OCI-LY3 (cell line): Measurements from ENCODE around the gene INVS.
"Not testable (repeated sequence)": the region's sequence is repeated elsewhere in the genome, so short reads cannot be mapped to it uniquely, and the experiment has no call there.

Experiments used
- H2AFZ ChIP-seq: fragments of 200-600, 300-600 bp; shearing (Covaris generic); 2 replicates; pipeline ENCODE4 v1.6.0; 2014; ENCODE audit warnings: antibody characterized with exemption, low read depth, low read length
- H3K27ac ChIP-seq: fragments of 200-600, 300-600 bp; sonication (generic); 2 replicates; pipeline ENCODE4 v1.5.1; 2014; ENCODE audit warnings: mild to moderate bottlenecking, low read length, moderate library complexity, mixed read lengths
- H3K27me3 ChIP-seq: fragments of 200-600, 300-600 bp; sonication (generic); 2 replicates; pipeline ENCODE4 v1.6.1; 2014; ENCODE audit warnings: low read depth, low read length, mixed read lengths
- H3K36me3 ChIP-seq: fragments of 200-600, 300-600 bp; sonication (generic); replicated peaks from 2 replicates; pipeline ENCODE3; 2014; ENCODE audit warnings: low read depth, low read length, mixed read lengths
- H3K4me1 ChIP-seq: fragments of 300-600, 200-600 bp; sonication (generic); 2 replicates; pipeline ENCODE4 v1.6.1; 2014; ENCODE audit warnings: low read length, mixed read lengths
- H3K4me2 ChIP-seq: fragments of 200-600, 300-600 bp; sonication (generic); 2 replicates; pipeline ENCODE4 v1.6.1; 2014; ENCODE audit warnings: low read length, mixed read lengths
- H3K4me3 ChIP-seq: fragments of 300-600, 200-600 bp; sonication (generic); 2 replicates; pipeline ENCODE4 v1.5.1; 2014; ENCODE audit warnings: antibody characterized with exemption, mild to moderate bottlenecking, low read length, moderate library complexity
- H3K79me2 ChIP-seq: fragments of 300-600, 200-600 bp; shearing (Covaris generic); 2 replicates; pipeline ENCODE4 v1.6.1; 2014; ENCODE audit warnings: mild to moderate bottlenecking, low read length, mixed read lengths
- H3K9ac ChIP-seq: fragments of 300-600, 200-600 bp; shearing (Covaris generic); 2 replicates; pipeline ENCODE4 v1.6.0; 2014; ENCODE audit warnings: mild to moderate bottlenecking, low read length, moderate library complexity
- H3K9me3 ChIP-seq: fragments of 200-600, 300-600 bp; shearing (Covaris generic); 2 replicates; pipeline ENCODE4 v1.6.1; 2014; ENCODE audit warnings: low read length, mixed read lengths; ENCODE audit not compliant: insufficient read depth
- H4K20me1 ChIP-seq: fragments of 200-600, 300-600 bp; sonication (generic); 2 replicates; pipeline ENCODE4 v1.6.1; 2016; ENCODE audit warnings: low read length, mixed read lengths; ENCODE audit not compliant: insufficient read depth
- EZH2phosphoT487 ChIP-seq: fragments of 200-600 bp; shearing (Covaris generic); IDR thresholded peaks from 2 replicates; pipeline ENCODE4 v1.6.1; 2018; ENCODE audit warnings: antibody characterized with exemption, mixed run types, low read depth
- TF ChIP-seq, protein P1 (sequence below): fragments of 200-600, 300-600 bp; sonication (generic); IDR thresholded peaks from 2 replicates; pipeline ENCODE4 v1.5.1; 2014; ENCODE audit warnings: antibody characterized with exemption, low read length, low read depth

The INVS gene

DNA sequence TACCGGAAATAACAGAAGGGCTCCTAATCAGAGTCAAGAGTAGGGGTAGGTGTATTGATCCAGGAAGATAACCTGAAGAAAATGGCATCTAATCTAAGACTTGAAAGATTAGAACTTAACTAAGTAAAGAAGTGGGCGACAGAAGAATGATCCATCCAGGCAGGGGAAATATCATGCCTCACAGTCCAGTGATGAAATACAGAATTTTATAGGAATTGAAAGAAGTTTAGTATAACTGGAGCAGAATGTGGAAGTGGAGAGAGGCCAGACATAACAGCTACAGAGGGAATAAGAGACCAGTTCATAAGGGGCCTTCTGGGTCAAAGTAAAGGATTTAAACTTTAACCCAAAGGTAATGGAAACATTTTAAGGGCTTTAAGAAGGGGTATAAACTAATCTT is 42.5 kb upstream of the INVS start:
- TF ChIP-seq EZH2phosphoT487 = no peak
- no peaks in the 10 kb centered on the region; the same call in 1 of the 2 replicates for H3K79me2 ChIP-seq
- no peak overlapping the region for H3K27ac ChIP-seq
- no peaks in the 10 kb centered on the region for H3K27me3 ChIP-seq
- H3K4me3 ChIP-seq = no peak overlapping the region
- 0 out of 2 replicates have a peak, but pooled peaks cover 2% of the 10 kb centered on the region for H4K20me1 ChIP-seq
- no peak overlapping the region for H3K4me2 ChIP-seq
- H3K9me3 ChIP-seq = no peaks in the 10 kb centered on the region
- H3K4me1 ChIP-seq = peaks cover 47% of the 10 kb centered on the region
- H3K36me3 ChIP-seq = peaks cover 29% of the 10 kb centered on the region
- H3K9ac ChIP-seq = no peak overlapping the region
- H2AFZ ChIP-seq = no peak overlapping the region

DNA sequence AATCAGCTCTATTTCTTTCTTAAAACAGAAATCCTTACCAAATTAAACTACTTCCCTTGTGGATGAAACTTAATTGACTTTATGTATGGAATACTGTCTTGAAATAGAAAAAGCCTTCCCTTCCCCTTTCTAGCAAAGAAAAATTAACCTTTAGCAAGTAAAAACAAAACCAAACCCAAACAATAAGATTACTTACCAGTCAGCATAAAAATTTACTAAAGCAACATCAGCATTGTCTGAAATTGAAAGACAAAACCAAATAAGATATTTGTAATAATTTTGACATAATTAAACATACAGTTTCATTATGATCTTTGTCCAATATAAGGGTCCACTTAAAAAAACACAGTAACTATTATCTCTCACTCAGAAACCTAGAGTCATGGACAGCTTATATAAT is 41.4 kb upstream of the INVS start:
- no peak for TF ChIP-seq EZH2phosphoT487
- TF ChIP-seq, protein P1, sequence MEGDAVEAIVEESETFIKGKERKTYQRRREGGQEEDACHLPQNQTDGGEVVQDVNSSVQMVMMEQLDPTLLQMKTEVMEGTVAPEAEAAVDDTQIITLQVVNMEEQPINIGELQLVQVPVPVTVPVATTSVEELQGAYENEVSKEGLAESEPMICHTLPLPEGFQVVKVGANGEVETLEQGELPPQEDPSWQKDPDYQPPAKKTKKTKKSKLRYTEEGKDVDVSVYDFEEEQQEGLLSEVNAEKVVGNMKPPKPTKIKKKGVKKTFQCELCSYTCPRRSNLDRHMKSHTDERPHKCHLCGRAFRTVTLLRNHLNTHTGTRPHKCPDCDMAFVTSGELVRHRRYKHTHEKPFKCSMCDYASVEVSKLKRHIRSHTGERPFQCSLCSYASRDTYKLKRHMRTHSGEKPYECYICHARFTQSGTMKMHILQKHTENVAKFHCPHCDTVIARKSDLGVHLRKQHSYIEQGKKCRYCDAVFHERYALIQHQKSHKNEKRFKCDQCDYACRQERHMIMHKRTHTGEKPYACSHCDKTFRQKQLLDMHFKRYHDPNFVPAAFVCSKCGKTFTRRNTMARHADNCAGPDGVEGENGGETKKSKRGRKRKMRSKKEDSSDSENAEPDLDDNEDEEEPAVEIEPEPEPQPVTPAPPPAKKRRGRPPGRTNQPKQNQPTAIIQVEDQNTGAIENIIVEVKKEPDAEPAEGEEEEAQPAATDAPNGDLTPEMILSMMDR = no peak
- Histone ChIP-seq H3K27ac (no peak overlapping the region), H3K4me3 (no peak overlapping the region), H3K9ac (no peak overlapping the region), H3K9me3 (no peaks in the 10 kb centered on the region), H2AFZ (no peak overlapping the region), H3K36me3 (peaks cover 26% of the 10 kb centered on the region), H3K4me1 (peaks cover 39% of the 10 kb centered on the region), H4K20me1 (0 out of 2 replicates have a peak, but pooled peaks cover 2% of the 10 kb centered on the region), H3K27me3 (no peaks in the 10 kb centered on the region), H3K79me2 (no peaks in the 10 kb centered on the region; the same call in 1 of the 2 replicates), H3K4me2 (peak overlapping the region; percentile 62; the same call in 1 of the 2 replicates)

DNA sequence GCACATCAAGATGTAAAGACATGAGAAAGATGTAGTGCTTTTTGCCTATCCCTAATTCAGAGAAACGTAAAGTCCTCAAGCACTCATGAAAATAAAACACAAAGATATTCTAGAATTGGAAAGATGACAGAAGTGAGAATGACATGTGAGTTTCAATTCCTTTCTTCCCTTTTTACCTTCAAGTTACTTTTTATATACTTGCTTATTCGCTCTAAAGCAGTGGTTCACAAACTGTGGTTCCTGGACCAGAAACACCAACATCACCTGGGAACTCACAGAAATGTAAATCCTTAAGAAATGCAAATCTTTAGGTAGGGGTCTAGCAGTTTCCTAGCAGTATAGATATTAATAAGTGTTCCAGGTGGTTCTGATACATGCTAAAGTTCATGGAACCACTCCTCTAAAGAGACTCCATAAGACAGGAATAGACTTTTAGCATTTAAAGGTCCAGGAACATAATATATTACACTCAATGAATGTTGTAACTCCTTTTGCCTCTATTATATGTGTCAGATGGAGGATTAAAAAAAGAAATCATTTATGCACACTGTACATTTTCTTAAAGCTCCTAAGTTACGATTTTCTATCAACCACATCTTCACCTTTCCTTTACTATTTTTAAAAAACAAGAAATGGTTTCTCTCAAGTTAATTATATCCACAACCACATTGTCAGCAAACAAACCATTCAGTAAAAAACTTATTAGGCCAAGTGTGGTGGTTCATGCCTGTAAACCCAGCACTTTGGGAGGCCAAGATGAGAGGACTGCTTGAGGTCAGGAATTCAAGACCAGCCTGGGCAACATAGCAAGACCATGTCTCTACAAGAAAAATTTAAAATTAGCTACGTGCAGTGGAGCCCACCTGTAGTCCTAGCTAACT is 40.1 kb upstream of the INVS start:
- Histone ChIP-seq H3K27ac (peak overlapping the region; percentile 74), H4K20me1 (0 out of 2 replicates have a peak, but pooled peaks cover 2% of the 10 kb centered on the region), H3K9me3 (no peaks in the 10 kb centered on the region), H3K36me3 (peaks cover 26% of the 10 kb centered on the region), H3K4me1 (peaks cover 44% of the 10 kb centered on the region), H3K4me3 (peak overlapping the region; percentile 42), H3K9ac (no peak overlapping the region), H3K4me2 (peak overlapping the region; percentile 62), H3K79me2 (no peaks in the 10 kb centered on the region; the same call in 1 of the 2 replicates), H3K27me3 (no peaks in the 10 kb centered on the region), H2AFZ (no peak overlapping the region)
- TF ChIP-seq, protein P1 = no peak
- TF ChIP-seq EZH2phosphoT487 = no peak

DNA sequence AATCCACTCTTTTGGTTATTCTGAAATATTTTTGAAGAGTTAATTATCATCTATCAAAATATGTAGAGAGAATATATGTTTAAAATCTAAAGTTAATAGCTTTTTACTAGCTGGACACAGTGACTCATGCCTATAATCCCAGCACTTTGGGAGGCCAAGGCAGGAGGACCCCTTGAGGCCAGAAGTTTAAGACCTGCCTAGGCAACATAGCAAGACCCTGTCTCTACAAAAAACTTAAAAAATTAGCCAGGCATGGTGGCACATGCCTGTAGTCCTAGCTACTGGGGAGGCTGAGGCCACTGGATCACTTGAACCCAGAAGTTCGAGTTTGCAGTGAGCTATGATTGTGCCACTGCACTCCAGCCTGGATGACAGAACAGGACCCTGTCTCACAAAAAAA is 36.4 kb upstream of the INVS start:
- Histone ChIP-seq H3K4me1 (peaks cover 32% of the 10 kb centered on the region), H3K36me3 (peaks cover 16% of the 10 kb centered on the region)
- H3K4me3 ChIP-seq, H3K4me2 ChIP-seq, H2AFZ ChIP-seq, H3K27me3 ChIP-seq, H3K9ac ChIP-seq, H3K79me2 ChIP-seq, H3K9me3 ChIP-seq, H3K27ac ChIP-seq, H4K20me1 ChIP-seq: not testable (repeated sequence)

DNA sequence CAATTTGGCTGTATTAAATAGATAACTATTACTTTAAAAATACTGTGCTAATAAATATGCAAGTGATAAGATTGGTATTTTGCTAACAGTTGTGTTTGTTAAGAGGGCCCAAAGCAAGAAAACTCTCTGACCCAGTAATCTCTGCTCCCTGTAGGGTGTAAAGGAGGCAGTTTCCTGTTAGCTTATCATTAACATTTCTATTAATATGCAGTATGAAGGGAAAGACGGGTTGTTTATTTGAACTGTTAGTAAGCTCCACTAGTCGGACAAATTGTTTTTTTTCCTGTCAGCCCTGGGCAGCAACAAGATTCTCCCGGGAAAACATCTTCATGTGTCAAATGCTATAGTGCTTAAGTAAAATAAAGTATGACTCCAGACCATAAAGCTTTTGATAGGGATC is 35.9 kb upstream of the INVS start:
- Histone ChIP-seq H3K4me1 (peaks cover 27% of the 10 kb centered on the region), H3K27ac (no peak overlapping the region), H3K9ac (no peak overlapping the region), H3K36me3 (peaks cover 11% of the 10 kb centered on the region), H3K4me3 (no peak overlapping the region), H3K79me2 (no peaks in the 10 kb centered on the region; the same call in 1 of the 2 replicates), H3K4me2 (no peak overlapping the region), H3K9me3 (no peaks in the 10 kb centered on the region), H3K27me3 (no peaks in the 10 kb centered on the region), H4K20me1 (peaks cover 7% of the 10 kb centered on the region; the same call in 1 of the 2 replicates), H2AFZ (no peak overlapping the region)
- no peak for TF ChIP-seq EZH2phosphoT487
- TF ChIP-seq, protein P1 = no peak
